HEK293 (cell line): Measurements from ENCODE around the gene CSF2RB.

Experiments
- CTCF ChIA-PET: fragments of 350-600 bp; formaldehyde crosslinking; extraction: SDS; loops from one replicate; lab custom pipeline; 2021; ENCODE audit warnings: antibody characterized with exemption; lab: Yijun Ruan, JAX
- POLR2A ChIA-PET: fragments of 300-600 bp; formaldehyde crosslinking; extraction: SDS; loops from one replicate; lab custom pipeline; 2020; ENCODE audit warnings: antibody characterized with exemption, inconsistent platforms; lab: Yijun Ruan, JAX
- H3K27ac ChIP-seq: fragments of 200-500 bp; sonication (Bioruptor generic); 2 replicates; pipeline ENCODE4 v1.5.1; 2014; ENCODE audit warnings: low read depth, low read length, control low read depth, inconsistent platforms; ENCODE audit errors: extremely low read depth
- H3K36me3 ChIP-seq, 2 experiments: fragments of 200-500 bp in 1 of 2; sonication (Bioruptor generic) in 1 of 2; 1 replicate in 1 of 2; 2 replicates in 1 of 2; pipeline ENCODE4 v1.5.1; 2014 to 2017; ENCODE audit warnings: inconsistent platforms in 2 of 2, low read length in 2 of 2; ENCODE audit not compliant: control insufficient read depth in 2 of 2, insufficient read depth in 1 of 2
- H3K4me1 ChIP-seq: fragments of 200-500 bp; sonication (Bioruptor generic); 2 replicates; pipeline ENCODE4 v1.5.1; 2014; ENCODE audit warnings: mild to moderate bottlenecking, low read length, inconsistent platforms; ENCODE audit not compliant: control insufficient read depth, insufficient read depth
- H3K4me3 ChIP-seq: 2 replicates; pipeline ENCODE4 v1.5.1; 2011; ENCODE audit warnings: low read depth, mild to moderate bottlenecking, control low read depth, low read length, moderate library complexity
- H3K9me3 ChIP-seq: fragments of 200-500 bp; sonication (Bioruptor generic); 2 replicates; pipeline ENCODE4 v1.5.1; 2014; ENCODE audit warnings: low read depth, low read length, inconsistent platforms; ENCODE audit not compliant: control insufficient read depth, insufficient read depth
- BCL11B ChIP-seq: fragments of 450-650 bp; formaldehyde crosslinking; IDR thresholded peaks from 2 replicates; pipeline ENCODE4 v1.5.1; 2016; ENCODE audit warnings: low read depth, missing biosample characterization, missing genetic modification characterization
- GLI2 ChIP-seq: fragments of 450-650 bp; formaldehyde crosslinking; IDR thresholded peaks from 2 replicates; pipeline ENCODE4; 2017; ENCODE audit warnings: missing biosample characterization, missing genetic modification characterization, low read depth, borderline replicate concordance
- GLI4 ChIP-seq: fragments of 450-650 bp; formaldehyde crosslinking; IDR thresholded peaks from 2 replicates; pipeline ENCODE4 v1.5.1; 2016; ENCODE audit warnings: missing biosample characterization, missing genetic modification characterization
- KLF8 ChIP-seq: fragments of 450-650 bp; formaldehyde crosslinking; IDR thresholded peaks from 2 replicates; pipeline ENCODE4 v1.5.1; 2016; ENCODE audit warnings: missing biosample characterization, missing genetic modification characterization
- MZF1 ChIP-seq: fragments of 450-650 bp; formaldehyde crosslinking; IDR thresholded peaks from 2 replicates; pipeline ENCODE4 v1.5.1; 2017; ENCODE audit warnings: missing biosample characterization, missing genetic modification characterization, borderline replicate concordance
- OVOL3 ChIP-seq: fragments of 450-650 bp; formaldehyde crosslinking; IDR thresholded peaks from 2 replicates; pipeline ENCODE4 v1.5.1; 2016; ENCODE audit warnings: missing biosample characterization, missing genetic modification characterization
- PRDM1 ChIP-seq: fragments of 450-650 bp; formaldehyde crosslinking; IDR thresholded peaks from 2 replicates; pipeline ENCODE4; 2016; ENCODE audit warnings: missing biosample characterization, missing genetic modification characterization
- RBAK ChIP-seq: fragments of 450-650 bp; formaldehyde crosslinking; IDR thresholded peaks from 2 replicates; pipeline ENCODE4 v1.5.1; 2016; ENCODE audit warnings: missing biosample characterization, missing genetic modification characterization
- REPIN1 ChIP-seq: fragments of 450-650 bp; formaldehyde crosslinking; IDR thresholded peaks from 2 replicates; pipeline ENCODE4 v1.5.1; 2017; ENCODE audit warnings: missing biosample characterization, missing genetic modification characterization, low read depth
- SCRT1 ChIP-seq: fragments of 450-650 bp; formaldehyde crosslinking; IDR thresholded peaks from 2 replicates; pipeline ENCODE4 v1.5.1; 2016; ENCODE audit warnings: missing biosample characterization, missing genetic modification characterization, borderline replicate concordance
- ZBTB21 ChIP-seq: fragments of 450-650 bp; formaldehyde crosslinking; IDR thresholded peaks from 2 replicates; pipeline ENCODE4 v1.5.1; 2017; ENCODE audit warnings: missing biosample characterization, missing genetic modification characterization
- ZFP41 ChIP-seq: fragments of 450-650 bp; formaldehyde crosslinking; IDR thresholded peaks from 2 replicates; pipeline ENCODE4 v1.5.1; 2016; ENCODE audit warnings: missing biosample characterization, missing genetic modification characterization, borderline replicate concordance
- ZNF10 ChIP-seq: fragments of 450-650 bp; formaldehyde crosslinking; IDR thresholded peaks from 2 replicates; pipeline ENCODE4 v1.5.1; 2017; ENCODE audit warnings: missing biosample characterization, missing genetic modification characterization
- ZNF132 ChIP-seq: fragments of 450-650 bp; formaldehyde crosslinking; IDR thresholded peaks from 2 replicates; pipeline ENCODE4 v1.5.1; 2017; ENCODE audit warnings: missing biosample characterization, missing genetic modification characterization, borderline replicate concordance
- ZNF140 ChIP-seq: fragments of 450-650 bp; formaldehyde crosslinking; IDR thresholded peaks from 2 replicates; pipeline ENCODE4 v1.5.1; 2016; ENCODE audit warnings: missing biosample characterization, missing genetic modification characterization
- ZNF169 ChIP-seq: fragments of 450-650 bp; formaldehyde crosslinking; IDR thresholded peaks from 2 replicates; pipeline ENCODE4 v1.5.1; 2016; ENCODE audit warnings: missing biosample characterization, missing genetic modification characterization
- ZNF174 ChIP-seq: fragments of 450-650 bp; formaldehyde crosslinking; IDR thresholded peaks from 2 replicates; pipeline ENCODE4 v1.5.0; 2017; ENCODE audit warnings: missing biosample characterization, mild to moderate bottlenecking, missing genetic modification characterization
- ZNF2 ChIP-seq: fragments of 450-650 bp; formaldehyde crosslinking; IDR thresholded peaks from 2 replicates; pipeline ENCODE4 v1.5.1; 2016; ENCODE audit warnings: missing biosample characterization, missing genetic modification characterization
- ZNF211 ChIP-seq: fragments of 450-650 bp; formaldehyde crosslinking; IDR thresholded peaks from 2 replicates; pipeline ENCODE4 v1.5.1; 2016; ENCODE audit warnings: low read depth, missing biosample characterization, missing genetic modification characterization
- ZNF223 ChIP-seq: fragments of 450-650 bp; formaldehyde crosslinking; IDR thresholded peaks from 2 replicates; pipeline ENCODE4 v1.5.1; 2016; ENCODE audit warnings: missing biosample characterization, missing genetic modification characterization
- ZNF311 ChIP-seq: fragments of 450-650 bp; formaldehyde crosslinking; IDR thresholded peaks from 2 replicates; pipeline ENCODE4 v1.5.1; 2017; ENCODE audit warnings: missing biosample characterization, missing genetic modification characterization, borderline replicate concordance
- ZNF37A ChIP-seq: fragments of 450-650 bp; IDR thresholded peaks from 2 replicates; pipeline ENCODE4 v1.5.1; 2018; ENCODE audit warnings: missing biosample characterization, missing genetic modification characterization
- ZNF394 ChIP-seq: fragments of 450-650 bp; formaldehyde crosslinking; IDR thresholded peaks from 2 replicates; pipeline ENCODE4 v1.5.1; 2016; ENCODE audit warnings: missing biosample characterization, missing genetic modification characterization, mild to moderate bottlenecking, moderate library complexity, borderline replicate concordance
- ZNF501 ChIP-seq: fragments of 450-650 bp; formaldehyde crosslinking; IDR thresholded peaks from 2 replicates; pipeline ENCODE4 v1.5.1; 2016; ENCODE audit warnings: missing biosample characterization, missing genetic modification characterization
- ZNF529 ChIP-seq: fragments of 450-650 bp; formaldehyde crosslinking; IDR thresholded peaks from 2 replicates; pipeline ENCODE4 v1.5.1; 2017; ENCODE audit warnings: missing genetic modification characterization, missing biosample characterization; ENCODE audit not compliant: insufficient replicate concordance
- ZNF571 ChIP-seq: fragments of 450-650 bp; formaldehyde crosslinking; IDR thresholded peaks from 2 replicates; pipeline ENCODE4 v1.5.0; 2017; ENCODE audit warnings: missing biosample characterization, missing genetic modification characterization
- ZNF629 ChIP-seq: fragments of 450-650 bp; formaldehyde crosslinking; IDR thresholded peaks from 2 replicates; pipeline ENCODE4 v1.5.1; 2017; ENCODE audit warnings: missing biosample characterization, missing genetic modification characterization
- ZNF670 ChIP-seq: fragments of 450-650 bp; formaldehyde crosslinking; IDR thresholded peaks from 2 replicates; pipeline ENCODE4 v1.5.1; 2016; ENCODE audit warnings: missing biosample characterization, missing genetic modification characterization, low read depth
- TF ChIP-seq, protein P1 (sequence below): sonication (generic); formaldehyde crosslinking; IDR thresholded peaks from 2 replicates; pipeline ENCODE4 v1.8.1; 2022; ENCODE audit warnings: mild to moderate bottlenecking, moderate library complexity, missing genetic modification reagents
- TF ChIP-seq, protein P2 (sequence below): fragments of 450-650 bp; formaldehyde crosslinking; IDR thresholded peaks from 2 replicates; pipeline ENCODE4; 2016; ENCODE audit warnings: missing biosample characterization, missing genetic modification characterization
- TF ChIP-seq, protein P3 (sequence below): fragments of 450-650 bp; formaldehyde crosslinking; conservative IDR thresholded peaks from 2 replicates; pipeline ENCODE4 v1.5.1; 2016; ENCODE audit warnings: low read depth, missing biosample characterization, missing genetic modification characterization

The CSF2RB gene

DNA sequence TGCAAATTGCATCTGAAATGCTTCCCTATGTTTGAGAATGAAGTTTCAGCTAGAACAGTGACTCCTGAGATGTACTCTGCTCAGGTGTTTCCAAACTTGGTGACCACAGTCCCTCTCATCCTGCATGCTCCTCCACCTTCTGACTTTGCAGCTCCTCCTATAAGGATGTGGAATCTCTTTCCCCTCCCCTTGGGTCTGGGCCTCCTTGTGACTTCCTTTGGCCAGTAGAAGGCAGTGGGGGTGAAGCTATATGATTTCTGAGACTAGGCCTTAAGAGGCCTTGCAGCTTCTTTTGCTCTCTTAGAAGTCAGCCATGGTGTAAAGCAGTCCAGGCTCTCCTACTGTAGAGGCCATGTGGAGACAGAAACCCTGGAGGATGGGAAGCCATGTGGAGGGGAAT is 50.7 kb downstream of the CSF2RB start:
- ChIA-PET CTCF (interaction anchor here (0.5 to 5.0 kb wide), 4 partner anchors 14 to 235 kb away, joined by 3 to 45 read pairs (median 10); no protein-coding TSS in a partner anchor), POLR2A (interaction anchor here (0.6 kb wide), 1 partner anchor 535 kb away, joined by 3 read pairs; no protein-coding TSS in a partner anchor)
- H3K4me1 ChIP-seq: no peaks in the 10 kb centered on the region
- no peaks in the 10 kb centered on the region for H3K9me3 ChIP-seq
- no peak overlapping the region for H3K27ac ChIP-seq
- no peak overlapping the region for H3K4me3 ChIP-seq
- TF ChIP-seq ZNF394 (tag by site-specific recombination) (no peak), ZNF2 (tag by site-specific recombination) (no peak), ZNF169 (tag by site-specific recombination) (no peak), BCL11B (tag by site-specific recombination) (no peak), ZNF629 (tag by site-specific recombination) (no peak), ZNF132 (no peak), ZNF501 (no peak), REPIN1 (tag by site-specific recombination) (no peak), ZNF140 (tag by site-specific recombination) (no peak), ZNF670 (tag by site-specific recombination) (no peak), OVOL3 (tag by site-specific recombination) (no peak), KLF8 (tag by site-specific recombination) (no peak), ZNF311 (tag by site-specific recombination) (no peak), ZNF571 (no peak), ZNF37A (tag by site-specific recombination) (no peak), ZNF211 (no peak), ZNF223 (tag by site-specific recombination) (no peak), ZFP41 (tag by site-specific recombination) (no peak)
- TF ChIP-seq, protein P1, sequence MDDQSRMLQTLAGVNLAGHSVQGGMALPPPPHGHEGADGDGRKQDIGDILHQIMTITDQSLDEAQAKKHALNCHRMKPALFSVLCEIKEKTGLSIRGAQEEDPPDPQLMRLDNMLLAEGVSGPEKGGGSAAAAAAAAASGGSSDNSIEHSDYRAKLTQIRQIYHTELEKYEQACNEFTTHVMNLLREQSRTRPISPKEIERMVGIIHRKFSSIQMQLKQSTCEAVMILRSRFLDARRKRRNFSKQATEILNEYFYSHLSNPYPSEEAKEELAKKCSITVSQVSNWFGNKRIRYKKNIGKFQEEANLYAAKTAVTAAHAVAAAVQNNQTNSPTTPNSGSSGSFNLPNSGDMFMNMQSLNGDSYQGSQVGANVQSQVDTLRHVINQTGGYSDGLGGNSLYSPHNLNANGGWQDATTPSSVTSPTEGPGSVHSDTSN: no peak
- TF ChIP-seq, protein P2, sequence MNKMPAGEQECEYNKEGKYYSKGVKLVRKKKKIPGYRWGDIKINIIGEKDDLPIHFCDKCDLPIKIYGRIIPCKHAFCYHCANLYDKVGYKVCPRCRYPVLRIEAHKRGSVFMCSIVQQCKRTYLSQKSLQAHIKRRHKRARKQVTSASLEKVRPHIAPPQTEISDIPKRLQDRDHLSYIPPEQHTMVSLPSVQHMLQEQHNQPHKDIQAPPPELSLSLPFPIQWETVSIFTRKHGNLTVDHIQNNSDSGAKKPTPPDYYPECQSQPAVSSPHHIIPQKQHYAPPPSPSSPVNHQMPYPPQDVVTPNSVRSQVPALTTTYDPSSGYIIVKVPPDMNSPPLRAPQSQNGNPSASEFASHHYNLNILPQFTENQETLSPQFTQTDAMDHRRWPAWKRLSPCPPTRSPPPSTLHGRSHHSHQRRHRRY: no peak
- no peaks in the 10 kb centered on the region for H3K36me3 ChIP-seq

DNA sequence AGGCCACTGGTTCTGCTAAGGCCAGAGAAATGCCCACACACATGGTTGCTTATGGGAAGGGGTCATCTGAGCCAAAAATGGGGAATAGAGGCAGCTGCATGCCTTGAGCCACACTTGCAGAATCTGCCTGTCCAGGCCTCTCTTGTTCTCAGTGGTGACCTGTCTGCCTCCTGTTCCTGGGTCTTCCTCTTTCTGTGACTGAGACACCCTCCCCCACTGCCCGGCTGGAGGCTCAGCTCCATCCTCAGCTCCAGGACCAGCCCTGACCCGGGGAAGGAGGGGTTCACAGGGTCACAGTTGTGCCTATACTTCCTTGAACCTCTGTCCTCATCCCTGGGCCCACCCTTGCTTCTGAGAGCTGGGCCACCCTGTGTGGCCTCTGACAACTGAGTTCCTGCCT is 52.3 kb downstream of the CSF2RB start:
- ChIA-PET CTCF (interaction anchor here (0.5 to 5.0 kb wide), 4 partner anchors 13 to 109 kb away, joined by 3 to 45 read pairs (median 10); no protein-coding TSS in a partner anchor), POLR2A (no interaction called here)
- Histone ChIP-seq H3K4me1 (no peaks in the 10 kb centered on the region), H3K36me3 (no peaks in the 10 kb centered on the region), H3K9me3 (no peaks in the 10 kb centered on the region), H3K4me3 (no peak overlapping the region), H3K27ac (no peak overlapping the region)
- TF ChIP-seq ZNF174 (tag by site-specific recombination) (no peak), GLI4 (tag by site-specific recombination) (no peak), RBAK (tag by site-specific recombination) (no peak), PRDM1 (no peak), ZBTB21 (tag by site-specific recombination) (no peak), SCRT1 (tag by site-specific recombination) (no peak), ZNF529 (tag by site-specific recombination) (no peak), GLI2 (tag by site-specific recombination) (no peak), ZNF10 (tag by site-specific recombination) (no peak), MZF1 (tag by site-specific recombination) (no peak)
- TF ChIP-seq, protein P3, sequence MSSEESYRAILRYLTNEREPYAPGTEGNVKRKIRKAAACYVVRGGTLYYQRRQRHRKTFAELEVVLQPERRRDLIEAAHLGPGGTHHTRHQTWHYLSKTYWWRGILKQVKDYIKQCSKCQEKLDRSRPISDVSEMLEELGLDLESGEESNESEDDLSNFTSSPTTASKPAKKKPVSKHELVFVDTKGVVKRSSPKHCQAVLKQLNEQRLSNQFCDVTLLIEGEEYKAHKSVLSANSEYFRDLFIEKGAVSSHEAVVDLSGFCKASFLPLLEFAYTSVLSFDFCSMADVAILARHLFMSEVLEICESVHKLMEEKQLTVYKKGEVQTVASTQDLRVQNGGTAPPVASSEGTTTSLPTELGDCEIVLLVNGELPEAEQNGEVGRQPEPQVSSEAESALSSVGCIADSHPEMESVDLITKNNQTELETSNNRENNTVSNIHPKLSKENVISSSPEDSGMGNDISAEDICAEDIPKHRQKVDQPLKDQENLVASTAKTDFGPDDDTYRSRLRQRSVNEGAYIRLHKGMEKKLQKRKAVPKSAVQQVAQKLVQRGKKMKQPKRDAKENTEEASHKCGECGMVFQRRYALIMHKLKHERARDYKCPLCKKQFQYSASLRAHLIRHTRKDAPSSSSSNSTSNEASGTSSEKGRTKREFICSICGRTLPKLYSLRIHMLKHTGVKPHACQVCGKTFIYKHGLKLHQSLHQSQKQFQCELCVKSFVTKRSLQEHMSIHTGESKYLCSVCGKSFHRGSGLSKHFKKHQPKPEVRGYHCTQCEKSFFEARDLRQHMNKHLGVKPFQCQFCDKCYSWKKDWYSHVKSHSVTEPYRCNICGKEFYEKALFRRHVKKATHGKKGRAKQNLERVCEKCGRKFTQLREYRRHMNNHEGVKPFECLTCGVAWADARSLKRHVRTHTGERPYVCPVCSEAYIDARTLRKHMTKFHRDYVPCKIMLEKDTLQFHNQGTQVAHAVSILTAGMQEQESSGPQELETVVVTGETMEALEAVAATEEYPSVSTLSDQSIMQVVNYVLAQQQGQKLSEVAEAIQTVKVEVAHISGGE (tag by site-specific recombination): no peak
